Caco-2 (cell line): ENCODE results near the gene ZBED5. TPM values are rescaled to one million over a fixed set of nuclear protein-coding genes. Genes with fewer than 3 reads are reported as not detected.

ENCODE experiments used
- BruUV-seq: library from RNA; stranded (reverse); fragments of 400-500 nt; replicated peaks from 2 replicates; lab custom pipeline; 2021; lab: Mats Ljungman, UMichigan
- CTCF ChIA-PET: fragments of 300-600 bp; sonication (Branson Sonifier 250); formaldehyde crosslinking; loops from one replicate; lab custom pipeline; 2022; ENCODE audit warnings: antibody characterized with exemption; lab: Charles Lee
- POLR2A ChIA-PET: fragments of 300-600 bp; sonication (Branson Sonifier 250); formaldehyde crosslinking; loops from one replicate; lab custom pipeline; 2022; ENCODE audit warnings: antibody characterized with exemption; lab: Charles Lee
- DNase-seq, 2 experiments: peaks; one replicate each; pipeline versions ENCODE4 v3.0.0 to v3.0.0-alpha.2; 2020 to 2022
- H3K27me3 ChIP-seq: replicated peaks from 2 replicates; pipeline ENCODE4 v1.6.0; 2011; ENCODE audit warnings: low read length; ENCODE audit not compliant: control insufficient read depth, insufficient read depth
- H3K36me3 ChIP-seq: 2 replicates; pipeline ENCODE4 v1.5.1; 2011; ENCODE audit warnings: low read length; ENCODE audit not compliant: control insufficient read depth, insufficient read depth
- H3K4me1 ChIP-seq: fragments of 250-450 bp; sonication (Bioruptor Pico); 2 replicates; pipeline ENCODE4 v1.5.1; 2020; ENCODE audit warnings: mild to moderate bottlenecking
- H3K4me3 ChIP-seq: 2 replicates; pipeline ENCODE4 v1.5.1; 2011; ENCODE audit warnings: low read depth, mild to moderate bottlenecking, control low read depth, low read length
- H3K9me3 ChIP-seq: fragments of 250-450 bp; sonication (Bioruptor Pico); 2 replicates; pipeline ENCODE4 v1.5.1; 2020; ENCODE audit warnings: mild to moderate bottlenecking, moderate library complexity
- H3K27ac Mint-ChIP-seq: one replicate; pipeline ENCODE4 v1.8.0; 2022; ENCODE audit warnings: mixed read lengths; ENCODE audit not compliant: unreplicated experiment
- H3K27me3 Mint-ChIP-seq: one replicate; pipeline ENCODE4 v1.8.0; 2022; ENCODE audit warnings: mixed read lengths; ENCODE audit not compliant: insufficient read depth, unreplicated experiment
- H3K36me3 Mint-ChIP-seq: one replicate; pipeline ENCODE4 v1.8.0; 2022; ENCODE audit warnings: mild to moderate bottlenecking, mixed read lengths; ENCODE audit not compliant: insufficient read depth, unreplicated experiment
- H3K4me1 Mint-ChIP-seq: one replicate; pipeline ENCODE4 v1.8.0; 2022; ENCODE audit warnings: low read depth, mixed read lengths; ENCODE audit not compliant: unreplicated experiment
- H3K4me3 Mint-ChIP-seq: one replicate; pipeline ENCODE4 v1.8.0; 2022; ENCODE audit warnings: mild to moderate bottlenecking, moderate library complexity, mixed read lengths; ENCODE audit not compliant: unreplicated experiment
- H3K9me3 Mint-ChIP-seq: one replicate; pipeline ENCODE4 v1.8.0; 2022; ENCODE audit warnings: mixed read lengths; ENCODE audit not compliant: unreplicated experiment
- CTCF ChIP-seq, 2 experiments: fragments of 200-600 bp in 1 of 2; IDR thresholded peaks; 1 replicate in 1 of 2; 2 replicates in 1 of 2; pipeline versions ENCODE4 v1.5.1 to v1.8.0; 2011 to 2022; ENCODE audit warnings: antibody characterized with exemption in 1 of 2, control low read depth in 1 of 2, inconsistent platforms in 1 of 2, low read depth in 1 of 2, low read length in 1 of 2, mild to moderate bottlenecking in 1 of 2, moderate library complexity in 1 of 2; ENCODE audit not compliant: insufficient read depth in 1 of 2, severe bottlenecking in 1 of 2, unreplicated experiment in 1 of 2
- intact Hi-C: fragments of 100-400 bp; cut with micrococcal nuclease; formaldehyde crosslinking; loops from one replicate; pipeline ENCODE4 v1.10.0; 2022; ENCODE audit not compliant: unreplicated experiment
- total RNA-seq: library from RNA; stranded (reverse); gene quantifications from 2 replicates; pipeline ENCODE4 v1.2.3, GENCODE V29; 2022

The ZBED5 gene
- total RNA-seq, 1 experiment from 2014 or later, result 53.2 TPM

- POLR2A ChIA-PET, result no interaction called here
- CTCF ChIA-PET, result no interaction called here
- H3K9me3 ChIP-seq, result peaks cover 28% of the 10 kb centered on the region
These were observed 24.0 kb upstream of the ZBED5 start for GRCh38 chr11:10881892-10882291.

GRCh38 chr11:10878408-10879214, 20.8 kb upstream of the ZBED5 start:
- intact Hi-C loops, result loop anchor here (2.0 kb wide), 2 partner anchors 28 to 52 kb away; no protein-coding TSS in a partner anchor
- H3K36me3 ChIP-seq, result no peaks in the 10 kb centered on the region
- no peak overlapping the region for H3K4me3 ChIP-seq
- TF ChIP-seq CTCF (IDR thresholded peaks at IDR 0.05; ENCODE audit: insufficient read depth in 1 of 2, low read depth in 1 of 2, low read length in 1 of 2, severe bottlenecking in 1 of 2, unreplicated experiment in 1 of 2), result peak; percentile 77 to 86
- no peaks in the 10 kb centered on the region for H3K4me1 ChIP-seq
- POLR2A ChIA-PET, result interaction anchor here (0.5 kb wide), 1 partner anchor 70 kb away, joined by 3 read pairs; the partner anchor contains the start of gene EIF4G2
- no peaks in the 10 kb centered on the region for H3K27me3 ChIP-seq
- peaks cover 11% of the 10 kb centered on the region for H3K9me3 ChIP-seq
- H3K27ac Mint-ChIP-seq, result no peak overlapping the region
- no TSS peak for BruUV-seq
- peaks cover 7% of the 10 kb centered on the region for H3K4me1 Mint-ChIP-seq
- CTCF ChIA-PET, result interaction anchor here (0.6 to 1.7 kb wide), 12 partner anchors 9 to 140 kb away, joined by 3 to 8 read pairs (median 4); partner anchors contain the start of gene EIF4G2
- peaks cover 2% of the 10 kb centered on the region for H3K9me3 Mint-ChIP-seq
- no peaks in the 10 kb centered on the region for H3K36me3 Mint-ChIP-seq
- peak in 1 of 2 experiments; percentile 75 for DNase-seq
- no peaks in the 10 kb centered on the region for H3K27me3 Mint-ChIP-seq
- H3K4me3 Mint-ChIP-seq, result no peak overlapping the region

More at GRCh38 chr11:10881892-10882291, 24.0 kb upstream of the ZBED5 start:
- DNase-seq, result no peak
- Mint-ChIP-seq H3K4me1 (peaks cover 7% of the 10 kb centered on the region), H3K9me3 (peaks cover 23% of the 10 kb centered on the region), H3K27ac (no peak overlapping the region), H3K27me3 (no peaks in the 10 kb centered on the region), H3K36me3 (peaks cover 8% of the 10 kb centered on the region), H3K4me3 (no peak overlapping the region)
- TF ChIP-seq CTCF (IDR thresholded peaks at IDR 0.05; ENCODE audit: insufficient read depth in 1 of 2, low read depth in 1 of 2, low read length in 1 of 2, severe bottlenecking in 1 of 2, unreplicated experiment in 1 of 2), result no peak
- H3K4me3 ChIP-seq, result no peak overlapping the region
- intact Hi-C loops, result no loop called here
- H3K4me1 ChIP-seq, result 0 out of 2 replicates have a peak, but pooled peaks cover 8% of the 10 kb centered on the region
- BruUV-seq, result no TSS peak
- H3K36me3 ChIP-seq, result no peaks in the 10 kb centered on the region
- no peaks in the 10 kb centered on the region for H3K27me3 ChIP-seq

GRCh38 chr11:10876158-10876557, 18.3 kb upstream of the ZBED5 start:
- H3K36me3 ChIP-seq, result no peaks in the 10 kb centered on the region
- H3K27me3 ChIP-seq, result no peaks in the 10 kb centered on the region
- peaks cover 16% of the 10 kb centered on the region for H3K9me3 Mint-ChIP-seq
- H3K27ac Mint-ChIP-seq, result no peak overlapping the region
- no peak overlapping the region for H3K4me3 Mint-ChIP-seq
- H3K27me3 Mint-ChIP-seq, result no peaks in the 10 kb centered on the region
- intact Hi-C loops, result no loop called here
- no TSS peak for BruUV-seq
- no peaks in the 10 kb centered on the region for H3K4me1 ChIP-seq
- H3K4me3 ChIP-seq, result no peak overlapping the region
- no peak for TF ChIP-seq CTCF (IDR thresholded peaks at IDR 0.05; ENCODE audit: insufficient read depth in 1 of 2, low read depth in 1 of 2, low read length in 1 of 2, severe bottlenecking in 1 of 2, unreplicated experiment in 1 of 2)
- DNase-seq, result no peak
- ChIA-PET CTCF (no interaction called here), POLR2A (no interaction called here)
- H3K4me1 Mint-ChIP-seq, result peaks cover 7% of the 10 kb centered on the region
- no peaks in the 10 kb centered on the region for H3K36me3 Mint-ChIP-seq
- peaks cover 10% of the 10 kb centered on the region for H3K9me3 ChIP-seq
